Ovary (tissue), 3 donors: ENCODE data around the gene SND1.

Experiments used
- CTCF ChIP-seq, 3 donors: fragments of 450-650 bp in 2 of 3; fragments of 200-600 bp in 1 of 3; IDR thresholded peaks; one replicate each; pipeline versions ENCODE4 v1.5.1 to v1.8.0; 2016 to 2022; ENCODE audit warnings: antibody characterized with exemption in 3 of 3, mild to moderate bottlenecking in 1 of 3
- EP300 ChIP-seq: sonication (generic); formaldehyde crosslinking; IDR thresholded peaks from one replicate; pipeline ENCODE4 v1.6.1; 2017; ENCODE audit warnings: antibody characterized with exemption
- POLR2A ChIP-seq: fragments of 450-650 bp; IDR thresholded peaks from one replicate; pipeline ENCODE4 v1.6.1; 2017; ENCODE audit warnings: antibody characterized with exemption, mild to moderate bottlenecking, moderate library complexity
- donor health status: DM: no; HTN: no; CAD: no.

GRCh38 chr7:127699853-127700252, 47.9 kb downstream of the SND1 start:
- no peak for TF ChIP-seq POLR2A
- TF ChIP-seq CTCF (IDR thresholded peaks at IDR 0.05) = no peak
- no peak for TF ChIP-seq EP300
